ENCODE data around the gene EFCAB9.
"Not testable (repeated sequence)": the region's sequence is repeated elsewhere in the genome, so short reads cannot be mapped to it uniquely, and the experiment has no call there.

Gene EFCAB9

DNA sequence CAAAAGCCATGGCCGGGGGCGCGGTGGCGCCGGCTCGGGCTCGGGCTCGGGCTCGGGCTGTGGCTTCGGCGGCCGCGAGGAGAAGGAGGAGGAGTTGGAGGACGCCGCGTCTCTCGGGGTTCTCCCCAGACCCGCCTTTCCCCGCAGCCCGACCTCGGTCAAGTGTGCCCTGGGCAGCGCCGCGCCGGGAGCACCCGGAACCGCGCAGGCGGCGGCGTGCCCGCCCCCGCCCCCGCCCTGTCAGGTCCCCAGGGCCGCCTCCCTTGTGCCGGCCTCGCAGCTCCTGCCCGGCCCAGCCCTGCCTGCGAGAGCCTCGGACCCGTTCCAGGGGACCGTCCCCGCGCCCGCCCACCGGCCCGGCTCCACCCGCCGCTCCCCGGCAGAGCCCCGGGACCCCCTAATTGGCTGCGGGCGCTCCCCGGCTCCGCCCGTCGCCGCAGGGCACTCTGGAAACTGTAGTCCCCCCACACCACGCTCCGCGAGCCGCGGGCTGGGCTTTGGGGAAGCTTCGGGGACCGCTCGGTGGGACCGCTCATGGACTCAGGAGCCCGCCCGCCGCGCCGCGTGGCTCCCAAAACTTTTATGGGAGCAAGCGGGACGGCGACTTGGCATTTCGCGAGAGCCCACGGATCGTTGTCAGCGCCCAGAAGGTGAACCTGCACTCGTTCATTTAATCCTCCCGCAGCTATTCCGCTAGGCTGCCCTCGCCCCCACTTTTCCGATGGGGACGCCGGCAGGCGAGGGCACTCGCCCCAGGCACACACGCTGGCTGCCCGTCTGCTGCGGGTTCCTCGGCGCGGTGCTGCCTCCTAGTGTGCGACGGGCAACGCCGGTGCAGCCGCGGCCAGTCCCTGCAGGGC, 5.7 kb upstream of the EFCAB9 start, which contains the start of gene STK10:
Gene STK10, minus strand, starts transcription at position 192 of the 860 bp plus-strand sequence. Its CDS starts 182 bp downstream, at position 10.
- DNase-seq (ENCODE audit: low read depth, low spot score) = peak; percentile 67

DNA sequence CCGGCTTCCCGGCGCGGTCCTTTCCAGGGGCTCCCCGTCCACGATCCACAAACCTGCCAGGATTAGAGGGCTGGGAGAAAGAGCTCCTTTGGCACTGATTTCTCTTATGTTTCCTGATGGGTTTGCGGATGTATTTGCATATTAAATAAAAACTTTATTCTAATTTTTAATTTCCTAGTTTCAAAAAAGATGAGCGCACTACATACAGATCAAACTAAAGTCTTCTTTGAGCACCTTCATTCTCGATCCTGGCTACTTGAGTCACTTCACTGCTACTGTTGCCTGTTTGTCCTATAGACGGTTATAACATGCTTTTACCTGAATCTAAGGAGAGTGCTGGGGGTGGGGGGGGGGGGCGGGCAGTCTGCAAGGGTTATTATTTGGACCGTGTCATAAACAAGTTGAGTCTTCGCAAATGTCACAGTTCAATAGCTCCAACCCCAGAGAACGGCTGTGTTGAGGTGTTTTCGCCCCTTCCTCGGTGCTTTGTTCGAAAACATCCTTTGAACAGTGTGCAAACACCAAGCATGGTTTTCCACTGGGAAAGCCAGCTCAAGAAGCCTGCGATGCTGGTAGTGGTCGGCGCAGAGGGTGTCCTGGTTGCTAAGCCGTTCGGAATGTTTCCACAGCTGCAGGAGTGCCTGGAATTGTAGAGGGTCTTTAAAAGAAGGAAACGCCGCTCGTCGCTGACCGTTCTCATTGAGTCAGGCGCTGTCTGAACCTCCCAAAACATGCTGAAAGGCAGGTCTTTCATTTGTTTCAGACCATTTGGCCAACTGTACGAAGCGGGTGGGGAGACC, 4.9 kb upstream of the EFCAB9 start:
- no peak for DNase-seq (ENCODE audit: low read depth, low spot score)

DNA sequence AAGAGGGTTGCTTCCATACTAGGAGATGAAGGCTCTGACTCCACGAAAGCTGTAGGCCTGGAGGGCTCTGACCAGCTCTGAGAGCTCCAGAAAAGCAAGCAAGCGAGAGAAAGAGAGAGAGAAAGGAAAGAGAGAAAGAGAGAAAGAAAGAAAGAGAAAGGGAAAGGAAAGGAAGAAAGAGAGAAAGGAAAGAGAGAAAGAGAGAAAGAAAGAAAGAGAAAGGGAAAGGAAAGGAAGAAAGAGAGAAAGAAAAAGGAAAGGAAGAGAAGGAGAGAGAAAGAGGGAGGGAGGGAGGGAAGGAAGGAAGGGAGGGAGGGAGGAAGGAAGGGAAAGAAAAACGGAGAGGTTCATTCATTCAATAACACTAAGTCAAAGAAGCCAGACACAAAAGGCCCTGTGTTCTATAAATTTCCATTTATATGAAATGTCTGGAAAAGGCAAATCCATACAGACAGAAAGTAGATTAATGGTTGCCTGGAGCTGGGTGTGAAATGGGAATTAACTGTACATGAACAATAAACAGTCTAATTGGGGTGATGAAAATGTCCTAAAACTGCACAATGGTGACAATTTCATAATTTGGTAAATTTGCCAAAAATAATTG, 4.2 kb upstream of the EFCAB9 start:
- no peak for DNase-seq (ENCODE audit: low read depth, low spot score)

DNA sequence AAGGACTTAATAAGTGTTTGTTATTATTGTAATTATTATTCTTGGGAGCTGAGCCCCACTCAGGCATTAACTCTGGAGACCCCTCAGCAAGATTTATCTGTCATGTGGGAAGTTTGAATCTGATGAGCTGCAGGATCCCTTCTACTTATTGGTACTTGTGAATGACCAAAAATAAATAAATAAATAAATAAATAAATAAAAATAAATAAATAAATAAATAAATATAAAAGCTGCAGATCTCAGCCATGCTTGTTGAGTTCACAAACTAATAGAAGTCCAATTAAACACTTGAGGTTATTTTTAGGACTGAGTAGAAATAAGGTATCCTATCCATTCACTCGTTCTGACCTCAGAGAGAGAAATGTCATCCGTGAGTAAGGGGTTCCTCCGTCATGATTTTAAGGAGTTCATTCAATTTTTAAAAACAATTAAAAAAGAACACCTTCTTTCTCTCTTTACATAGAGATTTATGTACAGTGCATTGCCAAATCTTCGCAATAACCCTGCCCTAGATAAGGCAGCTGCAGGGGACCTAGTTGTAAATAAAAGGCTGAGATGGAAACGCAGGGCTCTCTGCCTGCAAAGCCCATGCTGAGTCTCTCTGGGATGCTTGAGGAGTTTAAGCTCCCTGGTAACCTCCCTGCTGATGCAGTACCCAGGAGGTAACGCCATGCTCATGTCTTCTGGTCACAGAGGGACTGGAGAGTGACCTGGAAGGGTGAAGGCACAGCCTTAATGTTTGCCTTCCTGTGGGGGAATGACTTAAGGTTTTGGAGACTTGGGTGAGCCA, 1.2 kb downstream of the EFCAB9 start:
- DNase-seq (ENCODE audit: low read depth, low spot score) = no peak

DNA sequence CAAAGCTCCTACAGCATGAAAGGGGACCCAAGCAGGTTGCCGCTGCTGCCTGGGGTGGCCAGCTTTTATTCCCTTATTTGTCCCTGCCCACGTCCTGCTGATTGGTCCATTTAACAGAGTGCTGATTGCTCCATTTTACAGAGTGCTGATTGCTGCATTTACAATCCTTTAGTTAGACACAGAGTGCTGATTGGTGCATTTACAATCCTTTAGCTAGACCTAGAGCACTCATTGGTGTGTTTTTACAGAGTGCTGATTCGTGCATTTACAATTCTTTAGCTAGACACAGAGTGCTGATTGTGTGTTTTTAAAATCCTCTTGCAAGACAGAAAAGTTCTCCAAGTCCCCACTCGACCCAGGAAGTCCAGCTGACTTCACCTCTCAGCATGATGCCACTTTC, 3.8 kb downstream of the EFCAB9 start:
- DNase-seq (ENCODE audit: low read depth, low spot score) = not testable (repeated sequence)

DNA sequence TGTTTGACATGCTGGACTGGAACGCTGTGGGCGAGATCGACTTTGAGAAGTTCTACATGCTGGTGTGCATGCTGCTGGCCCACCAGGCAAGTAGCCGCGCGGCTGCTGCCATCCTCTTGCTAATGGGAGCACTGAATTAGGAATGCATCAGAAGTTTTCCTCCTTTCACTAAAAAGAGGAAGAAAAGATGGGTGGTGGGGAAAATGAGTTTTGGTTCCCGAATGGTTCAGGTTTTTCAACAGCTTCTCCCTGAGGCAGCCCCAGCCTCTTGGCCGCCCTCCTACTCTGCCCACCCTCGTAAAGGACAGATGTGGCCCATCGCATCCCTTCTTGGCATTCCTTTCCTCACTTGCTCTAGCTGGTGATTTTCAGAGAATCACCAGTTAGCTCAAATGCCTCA, 5.5 kb downstream of the EFCAB9 start:
- DNase-seq (ENCODE audit: low read depth, low spot score) = no peak

DNA sequence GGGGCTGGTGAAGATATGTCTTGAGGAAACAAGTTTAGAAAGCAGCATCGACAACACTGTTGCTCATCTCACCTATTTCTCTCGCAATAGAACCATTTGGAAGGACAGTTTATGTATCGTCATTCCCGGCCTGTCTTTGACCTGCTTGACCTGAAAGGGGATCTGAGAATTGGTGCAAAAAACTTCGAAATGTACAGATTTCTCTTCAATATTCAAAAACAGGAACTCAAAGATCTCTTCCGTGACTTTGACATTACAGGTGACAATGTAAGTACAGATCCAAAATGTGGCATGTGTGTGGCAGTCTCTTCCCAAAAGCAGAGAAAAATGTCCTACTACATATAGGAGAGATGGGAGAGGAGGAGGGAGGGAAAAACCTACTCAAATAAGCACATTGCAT, 6.5 kb downstream of the EFCAB9 start:
- no peak for DNase-seq (ENCODE audit: low read depth, low spot score)

DNA sequence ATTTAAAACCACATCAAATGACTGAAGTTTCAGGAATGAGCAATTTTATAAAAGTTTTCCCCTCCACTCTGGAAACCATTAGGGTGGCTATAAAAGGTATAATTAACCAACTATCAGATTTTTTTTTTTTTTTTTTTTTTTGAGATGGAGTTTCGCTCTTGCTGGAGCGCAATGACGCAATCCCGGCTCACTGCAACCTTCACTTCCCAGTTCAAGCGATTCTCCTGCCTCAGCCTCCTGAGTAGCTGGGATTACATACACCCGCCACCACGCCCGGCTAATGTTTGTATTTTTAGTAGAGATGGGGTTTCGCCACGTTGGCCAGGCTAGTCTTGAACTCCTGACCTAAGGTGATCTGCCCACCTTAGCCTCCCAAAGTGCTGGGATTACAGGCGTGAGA, 12.0 kb downstream of the EFCAB9 start:
- DNase-seq (ENCODE audit: low read depth, low spot score) = not testable (repeated sequence)

DNA sequence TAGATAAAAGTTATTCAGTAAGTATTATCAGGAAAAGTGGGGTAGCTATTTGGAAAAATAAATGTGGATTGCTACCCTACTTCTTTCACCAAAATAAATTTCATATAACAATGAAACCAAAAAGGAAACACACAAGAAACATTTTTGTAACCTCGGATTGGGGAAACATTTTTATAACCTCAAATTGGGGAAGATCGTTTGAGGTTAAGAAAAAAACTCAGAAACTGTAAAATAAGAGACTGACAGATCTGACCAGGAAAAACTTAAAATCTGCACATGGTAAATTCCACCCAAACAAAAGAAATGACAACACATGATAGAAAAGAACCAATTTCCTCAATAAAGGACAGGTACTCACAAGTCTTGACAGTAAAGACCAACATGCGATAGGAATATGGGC, 13.5 kb downstream of the EFCAB9 start:
- no peak for DNase-seq (ENCODE audit: low read depth, low spot score)

DNA sequence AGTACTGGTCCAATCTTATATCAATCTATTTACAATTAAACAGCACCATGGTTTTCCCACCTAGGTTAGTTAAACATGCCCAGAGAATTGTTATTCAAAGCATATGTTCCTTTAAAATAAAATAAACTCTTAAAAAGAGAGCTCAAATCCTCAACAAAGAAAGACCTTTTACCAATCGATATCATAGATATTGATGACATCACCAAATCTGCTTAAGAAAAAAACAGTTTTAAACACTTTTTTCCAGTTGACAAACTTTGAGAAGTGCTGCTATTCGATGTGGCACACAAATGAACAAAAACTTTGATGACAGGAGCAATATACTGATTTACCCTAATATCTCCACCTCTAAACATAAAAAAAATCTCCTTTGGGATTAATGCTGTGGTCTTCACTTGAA, 15.7 kb downstream of the EFCAB9 start:
- no peak for DNase-seq (ENCODE audit: low read depth, low spot score)

DNA sequence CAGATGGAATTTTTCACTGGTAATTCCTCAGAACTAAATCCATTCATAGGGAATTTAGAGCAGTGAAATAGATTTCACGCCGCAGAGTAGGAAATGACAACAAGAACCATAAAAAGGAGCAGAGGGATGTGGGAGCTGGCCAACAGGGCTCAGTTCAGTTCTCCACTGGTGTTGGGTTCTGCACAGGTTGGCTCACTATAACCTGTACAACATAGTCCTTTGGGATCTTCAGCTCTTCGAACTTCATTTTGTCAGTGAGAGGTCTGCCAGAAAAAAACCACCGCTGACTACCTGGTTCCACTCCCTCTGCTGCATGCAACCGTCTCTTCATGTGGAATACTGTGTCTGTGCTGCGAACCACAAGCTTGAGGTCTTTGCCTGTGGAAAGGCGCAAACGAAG, 17.7 kb downstream of the EFCAB9 start:
- no peak for DNase-seq (ENCODE audit: low read depth, low spot score)

DNA sequence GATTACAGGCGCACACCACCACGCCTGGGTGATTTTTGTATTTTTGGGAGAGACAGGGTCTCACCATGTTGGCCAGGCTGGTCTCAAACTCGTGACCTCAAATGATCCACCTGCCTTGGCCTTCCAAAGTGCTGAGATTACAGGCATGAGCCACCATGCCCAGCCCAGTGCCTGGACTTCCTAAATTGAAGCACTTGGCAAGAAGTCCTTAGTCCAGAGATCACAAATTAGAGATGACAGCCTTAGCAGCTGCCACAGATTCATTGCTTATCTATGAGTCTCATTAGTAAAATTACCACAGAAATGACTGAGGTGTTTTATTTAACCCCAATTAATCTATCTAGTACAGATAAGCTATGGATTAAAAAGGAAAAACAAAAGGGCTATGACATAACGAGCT, 19.2 kb downstream of the EFCAB9 start:
- no peak for DNase-seq (ENCODE audit: low read depth, low spot score)

DNA sequence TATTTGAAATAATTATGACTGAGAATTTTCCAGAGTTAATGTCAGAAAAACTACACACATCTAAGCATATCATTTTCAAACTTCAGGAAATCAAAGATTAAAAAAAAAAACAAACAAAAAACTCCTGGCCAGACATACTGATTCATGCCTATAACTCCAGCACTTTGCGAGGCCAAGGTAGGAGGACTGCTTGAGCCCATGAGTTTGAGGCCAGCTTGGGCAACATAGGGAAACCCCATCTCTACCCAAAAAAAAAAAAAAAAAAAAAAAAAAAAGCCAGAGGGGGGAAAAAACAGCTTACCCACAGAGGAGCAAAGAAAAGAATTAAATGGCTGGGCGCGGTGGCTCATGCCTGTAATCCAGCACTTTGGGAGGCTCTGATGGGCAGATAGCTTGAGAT, 22.4 kb downstream of the EFCAB9 start:
- no peak for DNase-seq (ENCODE audit: low read depth, low spot score)

DNA sequence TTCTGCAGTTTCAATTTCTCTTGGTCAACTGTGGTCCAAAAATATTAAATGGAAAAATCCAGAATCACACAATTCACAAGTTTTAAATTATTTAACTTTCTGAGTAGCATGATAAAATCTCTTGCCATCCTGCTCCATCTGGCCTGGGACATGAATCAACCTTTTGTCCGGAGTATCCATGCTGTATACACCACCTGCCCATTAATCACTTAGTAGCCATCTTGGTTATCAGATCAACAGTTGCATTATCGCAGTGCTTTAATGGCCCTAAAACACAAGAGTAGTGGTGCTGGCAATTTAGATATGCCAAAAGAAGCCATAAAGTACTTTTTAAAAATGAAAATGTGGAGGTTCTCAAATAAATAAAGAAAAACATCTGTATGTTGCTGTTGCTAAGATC, 25.3 kb downstream of the EFCAB9 start:
- no peak for DNase-seq (ENCODE audit: low read depth, low spot score)

DNA sequence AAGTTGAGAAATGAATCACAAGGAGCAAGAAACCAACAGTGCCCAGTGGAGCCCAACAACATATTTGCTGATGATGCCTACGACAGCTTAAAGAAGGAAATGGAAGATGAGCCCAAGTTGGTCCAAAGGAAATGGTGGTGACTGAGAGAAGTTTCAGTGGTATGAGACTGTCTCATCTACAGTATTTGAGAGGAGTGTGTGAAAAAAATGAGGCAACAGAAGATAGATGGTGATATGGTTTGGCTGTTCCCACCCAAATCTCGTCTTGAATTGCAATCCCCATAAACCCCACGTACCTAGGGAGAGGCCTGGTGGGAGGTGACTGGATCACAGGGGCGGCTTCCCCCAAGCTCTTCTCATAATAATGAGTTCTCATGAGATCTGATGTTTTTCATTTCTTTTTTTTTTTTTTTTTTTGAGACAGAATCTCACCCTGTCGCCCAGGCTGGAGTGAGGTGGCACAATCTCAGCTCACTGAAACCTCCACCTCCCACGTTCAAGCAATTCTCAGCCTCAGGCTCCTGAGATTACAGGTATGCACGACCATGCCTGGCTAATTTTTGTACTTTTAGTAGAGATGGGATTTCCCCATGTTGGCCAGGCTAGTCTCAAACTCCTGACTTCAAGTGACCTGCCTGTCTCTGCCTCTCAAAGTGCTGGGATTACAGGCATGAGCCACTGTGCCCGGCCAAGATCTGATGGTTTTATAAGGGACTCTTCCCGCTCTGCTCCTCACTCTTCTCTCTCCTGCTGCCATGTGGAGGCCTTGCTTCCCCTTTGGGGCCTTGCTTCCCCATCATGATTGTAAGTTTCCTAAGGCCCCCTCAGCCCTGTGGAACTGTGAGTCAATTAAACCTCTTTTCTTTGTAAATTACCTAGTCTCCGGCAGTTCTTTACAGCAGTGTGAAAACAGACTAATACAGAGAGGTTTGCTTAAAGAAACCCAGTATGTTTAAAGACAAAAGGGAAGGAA, 30.2 kb downstream of the EFCAB9 start:
- DNase-seq (ENCODE audit: low read depth, low spot score) = no peak

DNA sequence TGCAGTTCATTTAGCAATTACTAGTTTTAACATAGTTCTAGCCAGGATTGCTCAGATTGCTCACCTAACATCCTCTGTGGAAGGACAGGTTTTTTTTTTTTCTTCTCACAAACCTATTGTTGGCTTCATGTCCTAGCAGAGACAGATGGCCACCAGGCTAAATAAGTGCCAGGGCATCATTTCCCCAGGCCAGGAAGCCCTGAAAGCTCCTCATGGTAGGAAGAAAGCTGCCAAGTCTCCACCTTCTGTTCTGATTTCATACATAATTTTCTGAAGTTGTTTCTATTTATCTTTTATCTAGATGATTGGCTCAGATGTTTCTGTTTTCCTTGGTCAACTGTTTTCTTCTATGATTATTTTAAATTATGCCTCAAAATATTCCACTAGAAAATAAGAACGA, 31.0 kb downstream of the EFCAB9 start:
- DNase-seq (ENCODE audit: low read depth, low spot score) = no peak

DNA sequence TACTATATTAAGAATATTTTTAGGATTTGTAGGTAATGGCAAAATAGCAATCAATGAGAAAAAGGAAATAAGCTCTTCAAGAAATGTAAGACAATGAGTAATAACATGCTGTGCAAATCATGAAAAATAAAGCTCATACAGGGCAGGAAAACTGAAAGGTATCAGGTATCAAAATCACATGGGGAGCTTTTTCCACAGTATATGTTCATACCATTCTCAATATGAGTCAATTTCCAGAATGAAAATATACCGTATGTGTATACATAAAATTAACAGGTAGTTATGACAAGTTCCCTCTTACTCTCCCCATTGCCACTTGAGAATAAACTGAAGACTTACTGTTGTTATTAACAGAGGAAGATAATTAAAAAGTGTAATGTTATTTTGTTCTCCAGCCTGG, 35.9 kb downstream of the EFCAB9 start:
- no peak for DNase-seq (ENCODE audit: low read depth, low spot score)

DNA sequence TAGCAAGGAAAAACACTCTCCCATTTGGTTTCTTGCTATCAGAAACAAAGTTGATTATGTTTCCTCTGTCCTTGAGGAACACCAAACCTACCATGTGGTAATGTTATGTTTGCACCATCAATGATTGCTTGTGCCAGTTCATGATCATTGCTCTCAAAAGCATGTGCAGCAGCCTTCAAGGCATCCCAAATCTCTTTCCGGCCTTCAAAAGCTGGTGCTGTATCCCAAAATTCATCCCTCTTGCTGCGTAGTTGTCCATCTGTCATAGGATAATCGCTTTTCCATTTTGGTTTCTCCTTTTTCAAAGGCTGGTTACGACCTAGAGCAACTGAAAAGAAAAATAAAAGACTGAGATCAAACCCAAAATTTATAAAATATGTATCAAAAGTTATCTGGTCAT, 40.1 kb downstream of the EFCAB9 start:
- DNase-seq (ENCODE audit: low read depth, low spot score) = no peak

DNA sequence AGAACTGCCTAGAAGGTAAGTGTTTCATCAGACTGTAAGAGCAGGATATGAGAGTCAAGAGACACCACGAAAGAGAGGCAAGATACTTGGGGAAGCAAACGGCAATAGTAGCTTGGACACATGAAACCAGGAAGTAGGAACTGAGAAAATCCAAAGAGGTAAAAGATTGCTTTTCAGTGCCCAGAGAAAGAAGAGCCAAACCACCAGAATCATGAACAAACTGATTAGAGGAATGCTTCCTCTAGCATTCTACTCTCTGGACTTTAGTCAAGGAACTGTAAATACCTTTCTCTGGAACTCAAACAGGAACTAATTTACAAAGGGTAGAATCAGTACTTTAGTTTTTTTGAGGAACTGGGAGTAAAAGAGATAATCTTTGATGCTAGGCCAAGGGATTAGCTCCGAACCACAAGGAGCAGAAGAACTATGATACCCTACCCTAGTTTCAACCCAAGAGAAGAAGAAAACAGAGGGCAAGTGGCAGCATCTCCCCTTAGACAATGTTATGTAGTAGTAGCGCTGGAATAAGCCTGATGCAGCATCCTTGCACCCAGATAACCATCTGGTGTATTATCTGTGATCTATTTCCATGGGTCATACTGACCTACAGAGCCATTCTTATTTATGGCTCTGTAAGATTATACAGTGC, 41.3 kb downstream of the EFCAB9 start:
- no peak for DNase-seq (ENCODE audit: low read depth, low spot score)
